Measurements from ENCODE around the gene KIAA0930.

GRCh38 chr22:45227645-45228400 lies 12.9 kb downstream of the KIAA0930 start:
- TF ChIP-seq TEAD4 (IDR thresholded peaks at IDR 0.05): no peak
- TF ChIP-seq EGR1 (IDR thresholded peaks at IDR 0.05): no peak
- TF ChIP-seq, protein P1, sequence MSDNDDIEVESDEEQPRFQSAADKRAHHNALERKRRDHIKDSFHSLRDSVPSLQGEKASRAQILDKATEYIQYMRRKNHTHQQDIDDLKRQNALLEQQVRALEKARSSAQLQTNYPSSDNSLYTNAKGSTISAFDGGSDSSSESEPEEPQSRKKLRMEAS (IDR thresholded peaks at IDR 0.05): no peak
- TF ChIP-seq TAF1 (IDR thresholded peaks at IDR 0.05; ENCODE audit: low read depth): no peak
- no peak for TF ChIP-seq ZBTB7A (IDR thresholded peaks at IDR 0.05; ENCODE audit: low read depth)
- no peak for TF ChIP-seq TCF12 (IDR thresholded peaks at IDR 0.05; ENCODE audit: low read depth)
- no peak for TF ChIP-seq CREB1 (IDR thresholded peaks at IDR 0.05; ENCODE audit: low read depth)
- TF ChIP-seq, protein P2, sequence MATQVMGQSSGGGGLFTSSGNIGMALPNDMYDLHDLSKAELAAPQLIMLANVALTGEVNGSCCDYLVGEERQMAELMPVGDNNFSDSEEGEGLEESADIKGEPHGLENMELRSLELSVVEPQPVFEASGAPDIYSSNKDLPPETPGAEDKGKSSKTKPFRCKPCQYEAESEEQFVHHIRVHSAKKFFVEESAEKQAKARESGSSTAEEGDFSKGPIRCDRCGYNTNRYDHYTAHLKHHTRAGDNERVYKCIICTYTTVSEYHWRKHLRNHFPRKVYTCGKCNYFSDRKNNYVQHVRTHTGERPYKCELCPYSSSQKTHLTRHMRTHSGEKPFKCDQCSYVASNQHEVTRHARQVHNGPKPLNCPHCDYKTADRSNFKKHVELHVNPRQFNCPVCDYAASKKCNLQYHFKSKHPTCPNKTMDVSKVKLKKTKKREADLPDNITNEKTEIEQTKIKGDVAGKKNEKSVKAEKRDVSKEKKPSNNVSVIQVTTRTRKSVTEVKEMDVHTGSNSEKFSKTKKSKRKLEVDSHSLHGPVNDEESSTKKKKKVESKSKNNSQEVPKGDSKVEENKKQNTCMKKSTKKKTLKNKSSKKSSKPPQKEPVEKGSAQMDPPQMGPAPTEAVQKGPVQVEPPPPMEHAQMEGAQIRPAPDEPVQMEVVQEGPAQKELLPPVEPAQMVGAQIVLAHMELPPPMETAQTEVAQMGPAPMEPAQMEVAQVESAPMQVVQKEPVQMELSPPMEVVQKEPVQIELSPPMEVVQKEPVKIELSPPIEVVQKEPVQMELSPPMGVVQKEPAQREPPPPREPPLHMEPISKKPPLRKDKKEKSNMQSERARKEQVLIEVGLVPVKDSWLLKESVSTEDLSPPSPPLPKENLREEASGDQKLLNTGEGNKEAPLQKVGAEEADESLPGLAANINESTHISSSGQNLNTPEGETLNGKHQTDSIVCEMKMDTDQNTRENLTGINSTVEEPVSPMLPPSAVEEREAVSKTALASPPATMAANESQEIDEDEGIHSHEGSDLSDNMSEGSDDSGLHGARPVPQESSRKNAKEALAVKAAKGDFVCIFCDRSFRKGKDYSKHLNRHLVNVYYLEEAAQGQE (IDR thresholded peaks at IDR 0.05; ENCODE audit: low read depth): no peak
